ENCODE results near the gene ANKH.

The ANKH gene

DNA sequence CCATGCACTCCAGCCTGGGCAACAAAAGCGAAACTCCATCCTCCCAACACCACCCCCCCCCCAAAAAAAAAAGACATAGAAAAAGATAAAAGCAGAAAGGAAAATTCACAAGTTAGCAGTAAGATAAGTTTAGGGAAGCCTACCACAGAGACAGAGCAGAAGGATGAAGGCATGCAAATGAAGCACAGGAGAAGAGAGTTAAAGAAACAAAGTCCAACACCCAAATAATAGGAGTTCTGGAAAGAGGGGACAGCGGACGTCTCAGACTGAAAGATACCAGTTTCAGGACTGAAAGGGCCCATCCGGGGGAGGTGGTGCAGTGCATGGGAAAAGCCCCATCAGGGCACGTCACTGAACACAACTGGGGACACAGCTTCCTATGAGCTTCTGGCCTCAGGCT lies 152.8 kb downstream of the ANKH start:
- DNase-seq (ENCODE audit: low read depth in 2 of 3, low spot score in 2 of 3): no peak

DNA sequence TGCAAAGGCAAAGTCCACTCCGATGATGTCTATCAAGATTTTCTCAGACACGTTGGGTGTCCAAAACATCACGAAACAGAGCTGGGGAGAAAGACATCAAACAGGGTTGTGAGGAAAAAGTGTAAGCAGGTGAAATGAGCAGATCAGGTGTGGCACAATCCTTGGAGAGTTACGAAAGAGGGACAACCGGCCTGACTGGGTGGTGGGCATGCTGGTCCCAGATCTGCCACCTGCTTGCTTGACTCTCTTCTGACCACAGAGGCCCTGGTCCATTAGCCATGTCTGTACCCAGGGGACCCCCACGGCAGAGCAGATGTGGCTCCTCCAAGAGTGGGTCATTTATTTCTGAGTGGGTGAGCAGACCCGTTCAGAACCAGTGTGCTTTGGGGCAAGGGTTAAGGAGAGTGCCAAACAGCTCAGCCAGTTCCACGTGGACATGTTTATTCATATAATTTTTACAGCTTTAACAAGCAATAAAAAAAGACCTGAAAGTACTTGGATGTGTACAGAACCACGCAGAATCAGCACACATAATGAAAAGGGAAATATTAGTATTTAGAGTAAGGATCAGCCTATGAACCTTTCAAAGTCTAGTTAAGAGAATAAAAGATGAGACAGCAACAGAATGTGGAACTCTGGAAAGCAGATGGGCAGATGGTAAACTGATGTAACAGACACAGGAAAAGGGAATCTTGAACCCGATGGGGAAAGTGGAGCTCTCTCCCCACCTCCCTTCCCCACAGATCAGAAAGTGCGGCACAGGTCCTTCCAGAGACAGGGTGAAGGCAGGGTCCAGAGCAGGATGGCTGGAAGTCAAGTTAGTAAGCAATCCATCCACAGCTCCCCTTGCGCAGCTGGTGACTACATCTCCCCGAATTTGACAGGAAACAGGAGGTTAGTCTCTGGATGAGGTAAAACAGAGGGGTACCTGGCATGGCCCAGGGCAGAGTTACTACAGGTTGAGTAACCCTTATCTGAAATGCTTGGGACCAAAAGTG lies 154.5 kb downstream of the ANKH start:
- DNase-seq (ENCODE audit: low read depth in 2 of 3, low spot score in 2 of 3): no peak

DNA sequence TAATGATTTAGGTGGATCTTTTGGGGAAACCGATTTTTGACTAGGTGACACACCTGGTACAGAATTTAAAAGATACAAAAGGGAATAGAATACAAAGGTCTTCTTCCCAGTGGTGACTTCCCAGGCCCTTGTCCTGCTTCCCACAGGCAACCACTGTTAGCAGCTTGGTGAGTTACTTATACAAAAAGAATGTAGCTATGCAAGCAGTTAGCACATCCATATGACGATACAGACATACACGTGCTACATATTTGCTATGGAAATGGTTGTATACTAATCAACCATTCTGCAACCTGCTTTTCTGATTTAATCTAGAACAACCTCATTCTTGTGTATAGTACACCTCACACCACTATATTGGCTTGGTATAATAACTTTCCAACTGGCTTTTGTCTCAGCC lies 156.1 kb downstream of the ANKH start:
- no peak for DNase-seq (ENCODE audit: low read depth in 2 of 3, low spot score in 2 of 3)

DNA sequence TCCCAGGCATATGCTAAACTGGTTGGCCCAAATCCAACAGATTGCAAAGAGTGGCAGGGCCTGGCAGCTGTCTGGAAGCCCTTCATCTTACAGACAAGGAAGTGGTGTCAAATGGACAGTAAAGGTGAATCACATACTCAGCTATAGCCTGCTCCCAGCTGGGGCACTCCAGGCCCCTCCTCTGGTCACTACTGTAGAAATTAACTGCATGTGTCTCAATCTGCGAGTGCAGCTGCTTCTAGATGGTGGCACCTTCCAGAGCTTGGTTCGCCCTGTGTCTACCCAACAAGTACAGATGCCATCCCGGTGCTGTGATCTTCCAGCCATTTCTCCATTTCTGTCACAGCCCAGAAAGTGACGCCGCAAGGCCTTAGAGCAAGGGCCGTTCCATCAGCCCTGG lies 156.9 kb downstream of the ANKH start:
- no peak for DNase-seq (ENCODE audit: low read depth in 2 of 3, low spot score in 2 of 3)

DNA sequence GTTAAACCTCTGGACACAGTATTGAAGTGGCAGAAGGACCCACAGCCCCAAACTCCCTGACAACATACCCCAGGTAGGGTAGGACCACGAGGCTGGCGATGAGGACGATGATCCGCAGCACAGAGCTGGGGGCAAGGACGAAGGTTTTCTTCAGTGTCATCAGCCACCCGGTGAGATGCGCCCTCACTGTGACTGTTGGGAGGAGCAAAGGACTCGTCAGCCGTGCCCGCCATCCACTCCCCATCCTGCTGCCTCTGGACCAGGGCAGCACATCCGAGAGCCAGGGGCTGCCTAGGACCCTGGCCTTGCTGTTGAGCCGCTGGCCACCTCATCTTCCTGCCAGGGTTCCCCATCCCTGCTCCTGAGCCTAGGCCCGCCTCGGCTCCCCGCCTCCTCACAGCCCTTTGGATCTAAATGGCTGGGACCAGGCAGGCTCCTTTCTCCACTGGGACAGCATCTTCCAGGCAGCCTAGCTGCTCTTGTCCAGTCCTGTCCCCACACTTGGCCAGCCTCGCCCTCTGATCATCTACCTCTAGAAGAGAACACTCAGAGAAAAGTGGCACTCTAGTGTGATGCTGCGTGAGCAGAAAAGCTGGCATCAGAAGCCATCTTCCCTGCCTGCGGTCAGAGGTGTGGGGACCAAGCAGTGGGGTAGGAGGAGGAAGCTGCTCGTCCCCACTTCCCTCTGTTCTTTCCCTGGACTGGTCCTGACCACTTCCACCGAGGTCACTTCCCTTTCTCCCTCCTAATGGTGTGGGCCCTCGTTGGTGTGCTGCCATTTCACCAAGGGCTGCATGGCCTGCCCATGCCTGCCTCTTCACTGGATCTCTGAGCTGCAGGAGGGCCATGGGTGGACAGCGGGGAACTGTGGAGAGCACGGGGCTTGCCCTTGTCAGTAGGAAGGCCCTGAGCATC lies 157.8 kb downstream of the ANKH start:
- no peak for DNase-seq (ENCODE audit: low read depth in 2 of 3, low spot score in 2 of 3)

DNA sequence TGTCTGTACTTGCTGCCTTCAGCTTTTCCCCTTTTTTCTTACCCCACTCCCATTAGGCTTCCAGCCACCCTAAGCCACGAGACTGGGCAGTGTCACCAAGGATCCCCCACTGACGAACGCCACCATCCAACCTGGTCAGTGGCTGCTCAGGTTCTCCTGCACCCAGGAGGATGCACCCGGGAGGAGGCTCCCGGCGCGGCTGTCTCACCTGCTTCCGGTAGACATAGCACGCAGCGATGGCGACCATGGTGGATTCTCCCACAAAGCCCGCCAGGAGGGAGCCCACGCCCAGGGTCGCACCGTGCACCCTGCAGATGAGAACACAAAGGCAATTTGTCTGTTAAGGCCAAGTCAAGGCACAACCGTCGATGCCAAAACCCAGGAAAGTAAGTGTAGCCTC lies 158.9 kb downstream of the ANKH start:
- no peak for DNase-seq (ENCODE audit: low read depth in 2 of 3, low spot score in 2 of 3)

DNA sequence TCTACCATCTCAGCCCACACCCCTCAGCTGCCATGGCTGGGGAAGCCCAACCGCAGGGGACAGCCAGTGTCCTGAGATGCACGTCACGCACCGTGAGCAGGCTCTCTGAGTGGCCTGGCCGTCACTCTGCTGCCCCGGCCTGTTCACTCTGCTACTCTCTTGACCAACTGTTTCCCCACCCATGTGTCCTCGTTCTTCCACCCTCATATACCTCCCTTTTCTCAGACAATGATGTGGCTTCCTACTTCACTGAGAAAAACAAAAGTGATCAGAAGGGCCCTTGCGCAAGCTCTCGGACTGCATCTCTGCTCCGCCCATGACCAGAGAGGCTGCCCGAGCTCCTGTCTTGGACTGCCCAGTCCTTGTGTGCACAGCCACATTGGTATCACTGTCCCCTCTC lies 159.4 kb downstream of the ANKH start:
- DNase-seq (ENCODE audit: low read depth in 2 of 3, low spot score in 2 of 3): no peak

DNA sequence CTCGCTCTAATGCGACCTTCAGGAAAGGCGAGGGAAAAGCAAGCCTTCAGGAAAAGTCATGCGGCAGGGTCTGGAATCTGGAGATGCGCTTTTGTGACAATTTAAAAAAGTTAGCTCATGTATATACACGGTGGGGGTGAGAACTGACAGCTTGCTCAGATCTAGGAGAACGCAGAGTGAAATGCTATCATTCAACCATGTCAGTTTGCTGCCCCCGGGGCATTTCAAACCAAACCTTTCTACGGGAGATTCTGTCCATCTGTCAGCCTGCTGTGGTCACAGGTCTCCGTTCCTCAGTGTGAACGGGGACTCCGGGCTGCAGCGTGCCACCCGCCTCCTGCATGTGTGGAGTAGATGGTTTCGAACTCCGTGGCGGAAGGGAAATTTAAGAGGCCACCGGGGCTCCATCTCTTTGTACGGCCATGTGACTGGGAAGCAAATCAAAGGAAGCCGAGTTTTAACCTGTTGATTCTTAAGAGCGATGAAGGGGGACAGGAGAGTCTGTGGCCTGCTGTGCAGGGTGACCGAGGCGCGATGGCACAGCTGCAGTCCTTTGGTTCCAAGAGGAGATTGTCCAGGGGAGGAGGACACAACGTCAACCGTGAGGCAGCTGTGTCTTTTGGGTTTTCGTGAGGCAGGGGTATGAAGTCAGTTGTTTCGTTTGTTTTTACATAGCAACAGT lies 161.1 kb downstream of the ANKH start:
- DNase-seq (ENCODE audit: low read depth in 2 of 3, low spot score in 2 of 3): no peak

DNA sequence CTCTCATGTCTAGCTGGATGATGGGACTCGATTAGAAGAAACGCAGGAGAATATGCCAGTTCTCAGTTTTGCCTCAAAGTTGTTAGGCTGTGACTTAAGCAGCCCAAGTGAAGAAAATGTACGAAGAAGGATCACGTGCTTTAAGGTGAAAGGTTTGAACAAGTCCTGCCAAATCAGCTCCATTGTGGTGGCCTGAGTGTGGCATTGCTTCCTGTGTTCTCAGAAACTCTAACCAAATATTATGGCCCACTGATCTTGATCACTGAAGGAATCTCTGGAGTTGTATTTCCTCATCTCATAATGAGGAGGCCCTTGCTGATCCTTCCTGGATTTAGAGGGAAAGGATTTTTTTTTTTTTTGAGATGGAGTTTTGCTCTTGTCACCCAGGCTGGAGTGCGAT lies 163.0 kb downstream of the ANKH start:
- no peak for DNase-seq (ENCODE audit: low read depth in 2 of 3, low spot score in 2 of 3)

DNA sequence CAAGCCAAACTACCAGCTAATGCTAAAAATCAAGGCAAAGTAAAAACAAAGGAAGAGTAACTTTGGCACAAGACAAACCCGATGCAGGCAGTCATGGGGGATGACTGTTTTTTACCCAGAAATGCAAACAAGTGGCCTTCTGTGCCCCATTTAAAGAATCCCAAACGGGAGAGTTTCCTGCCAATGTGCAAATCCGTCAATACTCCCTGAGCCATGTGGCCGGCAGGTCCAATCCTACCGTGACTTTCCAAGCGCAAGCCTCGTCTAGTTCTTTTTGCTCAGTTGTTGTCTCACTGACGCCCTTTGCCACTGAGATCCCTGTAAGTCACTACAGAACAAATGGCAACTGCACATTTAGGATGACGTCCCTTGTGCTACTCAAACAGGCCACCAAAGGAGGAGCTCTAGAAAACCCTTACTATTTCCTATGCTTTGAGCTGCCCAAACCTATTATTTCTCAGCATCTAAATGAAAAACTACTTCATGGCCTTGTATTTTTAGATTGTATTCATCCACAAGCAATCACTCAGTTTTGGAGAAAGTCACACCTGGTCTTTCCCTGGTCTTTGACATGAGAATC lies 163.7 kb downstream of the ANKH start:
- DNase-seq (ENCODE audit: low read depth in 2 of 3, low spot score in 2 of 3): no peak

DNA sequence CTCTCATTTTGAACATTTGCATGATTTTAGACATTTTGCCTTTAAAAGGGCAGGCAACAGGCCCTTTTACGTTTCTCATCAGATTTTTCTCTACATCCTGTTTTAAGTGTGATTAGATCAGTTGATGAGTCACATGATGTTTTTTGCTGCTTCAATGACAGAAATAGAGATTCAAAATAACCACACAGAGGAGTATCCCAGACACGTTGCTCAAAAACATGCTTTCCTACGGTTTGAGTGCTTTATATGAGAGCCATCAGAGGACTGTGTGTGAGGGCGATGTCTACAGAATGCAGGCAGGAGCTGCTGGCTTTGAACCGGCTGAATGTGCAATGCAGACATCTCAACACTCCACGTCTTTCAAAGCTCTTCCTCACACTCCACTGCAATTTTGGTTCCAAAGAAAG lies 165.0 kb downstream of the ANKH start:
- DNase-seq (ENCODE audit: low read depth in 2 of 3, low spot score in 2 of 3): no peak

DNA sequence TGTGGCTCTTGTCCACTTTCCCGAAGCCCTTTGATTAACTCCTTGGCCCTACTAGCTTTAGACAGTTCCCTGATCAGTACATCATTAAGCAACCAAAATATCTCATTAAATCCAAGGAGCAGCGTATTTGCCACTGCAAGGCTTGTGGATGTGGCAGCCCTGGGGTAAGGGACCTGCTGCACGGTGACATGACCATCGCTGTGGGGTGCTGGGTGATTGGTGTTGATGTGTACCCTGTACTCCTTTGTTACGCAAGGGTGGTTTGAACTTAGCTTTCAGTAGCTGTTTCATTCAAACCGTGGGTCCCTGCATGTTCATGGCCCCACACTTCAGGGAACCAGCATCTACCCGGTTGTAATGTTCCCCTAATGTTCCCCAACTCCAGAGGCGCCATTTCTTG lies 166.0 kb downstream of the ANKH start:
- DNase-seq (ENCODE audit: low read depth in 2 of 3, low spot score in 2 of 3): no peak

DNA sequence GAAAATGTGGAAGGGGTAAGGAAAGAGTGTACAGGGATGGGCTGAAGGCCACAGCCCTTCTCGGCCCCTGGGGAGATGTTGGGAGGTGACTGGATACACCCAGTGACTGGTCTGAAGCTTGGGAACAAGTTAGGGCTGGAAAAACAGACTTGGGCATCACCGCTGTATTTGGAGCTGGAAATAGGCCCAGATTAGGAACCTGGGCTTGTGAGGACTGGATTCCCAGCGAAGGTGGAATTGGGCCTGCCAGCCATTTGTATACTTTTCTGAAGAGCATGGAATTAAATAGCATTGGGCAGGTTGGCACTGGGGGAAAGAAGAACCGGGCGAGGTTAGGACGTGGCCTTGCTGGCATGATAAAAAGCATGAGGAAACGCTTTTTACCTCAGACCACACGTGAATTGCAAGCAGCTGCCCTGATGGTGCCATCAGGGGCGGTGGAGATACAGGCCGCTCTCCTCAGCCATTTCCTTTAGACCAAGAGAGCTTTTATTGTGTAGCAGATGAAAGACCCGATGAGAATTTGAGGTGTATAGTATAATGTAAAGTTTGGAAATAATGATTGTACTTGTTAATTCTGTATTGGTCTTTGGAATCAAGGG lies 169.2 kb downstream of the ANKH start:
- DNase-seq (ENCODE audit: low read depth in 2 of 3, low spot score in 2 of 3): no peak

DNA sequence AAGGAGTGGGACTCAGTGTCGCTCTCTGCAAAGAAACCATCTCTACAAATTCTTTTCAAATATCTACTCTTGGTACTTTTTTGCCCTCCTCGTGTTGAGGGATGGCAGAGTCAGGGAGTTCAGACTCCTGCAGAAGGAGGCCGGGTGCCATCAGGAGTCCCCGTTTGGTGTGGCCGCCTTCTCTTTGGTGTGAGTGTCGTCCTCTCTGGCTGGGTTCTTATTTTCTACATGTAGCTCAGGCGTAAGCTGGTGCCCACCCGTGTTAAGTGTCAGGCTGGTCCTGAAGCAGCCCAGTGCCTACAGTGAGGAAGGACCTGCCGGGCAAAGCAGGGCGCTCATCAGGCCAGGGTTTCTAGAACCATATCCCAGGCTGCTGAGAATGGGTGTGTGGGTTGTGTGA lies 170.0 kb downstream of the ANKH start:
- no peak for DNase-seq (ENCODE audit: low read depth in 2 of 3, low spot score in 2 of 3)

DNA sequence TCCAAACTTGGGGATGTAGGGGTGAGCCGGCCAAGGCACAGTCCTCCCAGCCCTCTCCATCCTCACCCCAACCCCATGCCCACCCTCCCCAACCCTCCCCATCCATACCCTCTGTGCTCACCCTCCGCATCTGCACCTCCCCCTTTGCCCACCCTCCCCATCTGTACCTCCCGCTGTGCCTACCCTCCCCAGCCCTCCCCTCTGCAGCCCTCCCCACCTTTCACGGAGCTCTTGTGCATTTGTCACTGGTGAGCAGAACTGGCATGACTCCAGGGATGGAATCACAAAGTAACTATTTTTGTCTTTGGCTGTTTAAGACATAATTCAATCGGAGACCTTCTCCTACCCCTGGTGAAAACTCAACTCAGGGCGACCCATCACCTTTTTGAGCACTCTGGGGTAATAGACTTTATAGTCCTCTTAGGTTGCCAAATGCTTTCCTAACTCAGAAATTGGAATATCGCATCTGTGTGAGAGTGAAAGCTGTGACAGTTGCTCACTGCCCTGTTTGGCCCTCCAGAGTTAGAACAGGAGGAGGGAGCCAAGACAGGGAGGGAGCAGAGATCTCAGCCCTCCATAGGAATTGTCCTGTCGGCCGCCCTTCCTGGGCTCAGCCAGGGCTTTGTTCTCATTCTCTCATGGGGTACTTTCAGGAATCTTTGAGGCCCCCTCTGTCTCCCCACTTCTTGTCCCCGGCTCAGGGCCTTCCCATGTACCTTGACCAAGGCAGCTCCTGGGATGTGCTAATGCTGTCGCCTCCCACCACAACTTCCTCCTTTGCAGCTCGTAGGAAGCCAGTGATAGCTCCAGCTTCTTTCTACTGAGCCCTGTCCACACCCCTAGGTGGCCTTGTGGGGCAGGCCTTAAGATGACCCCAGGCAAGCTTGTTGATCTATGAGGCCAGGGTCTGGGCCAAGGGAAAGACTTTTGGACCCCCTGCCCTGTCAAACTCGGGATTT lies 170.8 kb downstream of the ANKH start:
- no peak for DNase-seq (ENCODE audit: low read depth in 2 of 3, low spot score in 2 of 3)

DNA sequence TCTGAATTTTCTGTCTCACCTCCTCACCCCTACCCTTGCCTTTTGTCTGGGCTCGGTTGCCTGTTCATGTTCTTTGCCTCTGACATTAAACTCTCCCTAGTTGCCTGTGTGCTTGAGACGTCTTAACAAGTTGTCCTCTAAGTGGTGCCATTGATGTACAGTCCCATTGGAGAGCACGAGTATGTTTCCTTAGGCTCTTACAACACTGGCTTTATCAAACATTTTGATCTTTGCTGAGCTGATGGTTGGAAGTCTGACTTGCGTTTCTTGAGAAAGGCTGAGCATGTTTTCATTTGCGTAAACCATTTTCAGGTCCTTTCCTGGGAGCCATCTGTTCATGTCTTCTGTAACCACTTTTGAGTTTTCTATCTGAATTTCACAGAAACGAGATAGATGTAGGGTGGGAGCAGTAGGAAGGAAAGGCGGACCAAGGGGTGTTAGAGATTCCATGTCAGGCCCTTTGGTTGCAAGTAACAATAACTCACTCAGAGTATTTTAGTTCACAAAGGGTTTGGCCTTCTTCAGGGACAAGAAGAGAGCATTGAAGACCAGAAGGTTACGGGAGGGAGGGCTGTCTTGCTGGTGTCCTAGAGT lies 171.7 kb downstream of the ANKH start:
- no peak for DNase-seq (ENCODE audit: low read depth in 2 of 3, low spot score in 2 of 3)

DNA sequence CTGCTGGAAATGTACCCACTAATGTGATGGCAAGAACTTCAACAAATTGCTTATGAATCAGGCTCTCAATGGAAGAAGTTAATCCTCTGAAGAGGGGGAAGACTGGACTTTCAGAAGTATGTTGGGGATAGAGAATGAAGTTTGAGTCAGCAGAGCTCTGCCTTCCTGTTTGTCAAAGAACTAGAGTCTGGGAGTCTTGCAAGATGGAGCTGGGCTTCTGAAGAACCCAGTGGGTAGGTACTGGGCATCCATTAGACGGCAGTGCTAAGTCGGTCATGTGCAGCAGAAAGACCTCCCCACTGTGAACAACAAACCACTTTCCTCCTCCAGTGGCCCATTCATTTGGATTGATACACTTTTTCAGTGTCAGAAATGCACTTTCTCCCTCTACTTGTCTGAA lies 172.4 kb downstream of the ANKH start:
- no peak for DNase-seq (ENCODE audit: low read depth in 2 of 3, low spot score in 2 of 3)

DNA sequence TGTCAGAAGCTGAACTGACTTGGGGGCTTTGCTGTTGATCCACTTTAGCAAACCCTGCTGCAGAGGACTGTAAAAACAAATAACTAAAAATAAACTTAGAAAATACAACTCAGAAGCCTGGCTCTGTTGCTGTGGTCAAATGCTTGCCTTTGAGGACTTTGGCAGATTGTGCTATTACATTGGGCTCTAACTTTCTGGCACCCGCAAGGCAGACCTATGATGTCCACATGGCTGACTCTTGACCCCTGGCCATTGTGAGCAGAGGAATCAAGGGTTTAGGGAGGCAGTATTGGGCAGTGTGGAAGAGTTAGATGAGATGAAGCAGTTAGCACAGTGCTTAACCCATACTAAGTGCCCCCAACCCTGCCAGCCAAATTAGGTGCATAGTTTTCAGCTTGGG lies 173.1 kb downstream of the ANKH start:
- no peak for DNase-seq (ENCODE audit: low read depth in 2 of 3, low spot score in 2 of 3)

DNA sequence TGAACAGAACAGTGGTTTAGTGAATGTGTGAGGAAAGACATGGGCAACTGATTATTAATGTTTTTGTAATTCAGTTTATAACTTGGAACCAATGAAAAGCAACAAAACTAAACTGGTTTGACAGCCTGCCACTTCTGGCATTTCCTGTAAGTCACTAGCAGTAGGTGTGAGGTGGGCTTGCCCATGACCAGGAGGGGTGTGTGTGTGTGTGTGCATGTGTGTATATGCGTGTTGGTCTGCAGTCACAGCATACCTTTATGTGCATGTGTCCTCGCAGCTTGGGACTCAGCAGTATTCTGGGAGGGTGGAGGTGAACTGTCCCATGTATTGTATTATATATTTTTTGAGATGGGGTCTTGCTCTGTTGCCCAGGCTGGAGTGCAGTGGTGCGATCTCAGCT lies 174.7 kb downstream of the ANKH start:
- no peak for DNase-seq (ENCODE audit: low read depth in 2 of 3, low spot score in 2 of 3)
